GM10266 (cell line): Measurements from ENCODE around the gene RRP1B.

ENCODE experiments used
- DNase-seq: peaks from one replicate; pipeline ENCODE4 v3.0.0; 2012; ENCODE audit errors: extremely low spot score
- TF ChIP-seq, protein P1 (sequence below): IDR thresholded peaks from 2 replicates; pipeline ENCODE4 v1.5.1; 2012; ENCODE audit warnings: mild to moderate bottlenecking, low read depth; ENCODE audit not compliant: control insufficient read depth, insufficient read depth; ENCODE audit errors: missing control alignments

RRP1B gene

GRCh38 chr21:43631411-43632107 is 27.8 kb upstream of the RRP1B start:
- TF ChIP-seq, protein P1, sequence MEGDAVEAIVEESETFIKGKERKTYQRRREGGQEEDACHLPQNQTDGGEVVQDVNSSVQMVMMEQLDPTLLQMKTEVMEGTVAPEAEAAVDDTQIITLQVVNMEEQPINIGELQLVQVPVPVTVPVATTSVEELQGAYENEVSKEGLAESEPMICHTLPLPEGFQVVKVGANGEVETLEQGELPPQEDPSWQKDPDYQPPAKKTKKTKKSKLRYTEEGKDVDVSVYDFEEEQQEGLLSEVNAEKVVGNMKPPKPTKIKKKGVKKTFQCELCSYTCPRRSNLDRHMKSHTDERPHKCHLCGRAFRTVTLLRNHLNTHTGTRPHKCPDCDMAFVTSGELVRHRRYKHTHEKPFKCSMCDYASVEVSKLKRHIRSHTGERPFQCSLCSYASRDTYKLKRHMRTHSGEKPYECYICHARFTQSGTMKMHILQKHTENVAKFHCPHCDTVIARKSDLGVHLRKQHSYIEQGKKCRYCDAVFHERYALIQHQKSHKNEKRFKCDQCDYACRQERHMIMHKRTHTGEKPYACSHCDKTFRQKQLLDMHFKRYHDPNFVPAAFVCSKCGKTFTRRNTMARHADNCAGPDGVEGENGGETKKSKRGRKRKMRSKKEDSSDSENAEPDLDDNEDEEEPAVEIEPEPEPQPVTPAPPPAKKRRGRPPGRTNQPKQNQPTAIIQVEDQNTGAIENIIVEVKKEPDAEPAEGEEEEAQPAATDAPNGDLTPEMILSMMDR, result no peak
- DNase-seq, result no peak

GRCh38 chr21:43632373-43632905 is 26.9 kb upstream of the RRP1B start:
- TF ChIP-seq, protein P1, result no peak
- DNase-seq, result no peak

DNA sequence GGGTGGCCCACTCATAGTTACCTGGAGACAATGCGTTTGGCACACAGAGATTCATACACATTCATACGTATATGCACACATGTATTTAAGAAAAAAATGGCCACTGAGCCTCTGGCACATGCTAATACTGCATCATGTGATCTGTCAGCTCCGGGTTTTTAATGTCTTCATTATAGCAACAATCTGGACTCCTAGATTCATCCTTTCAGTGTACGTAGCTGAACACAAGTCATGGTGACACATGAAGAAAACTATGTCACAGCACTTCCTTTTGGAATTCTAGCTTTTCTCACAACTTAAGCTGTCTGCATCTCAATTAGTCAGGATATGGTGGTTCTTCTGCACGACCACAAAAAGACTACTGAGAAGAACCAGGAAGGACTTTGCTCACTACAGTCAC is 24.7 kb upstream of the RRP1B start:
- TF ChIP-seq, protein P1, result no peak

GRCh38 chr21:43635436-43635835 is 23.9 kb upstream of the RRP1B start:
- TF ChIP-seq, protein P1, result no peak
- no peak for DNase-seq

More for the DNA sequence above, 24.7 kb upstream of the RRP1B start:
- no peak for DNase-seq

GRCh38 chr21:43637530-43638158 is 21.7 kb upstream of the RRP1B start:
- no peak for DNase-seq
- TF ChIP-seq, protein P1, result no peak

GRCh38 chr21:43639470-43640353 is 19.6 kb upstream of the RRP1B start:
- DNase-seq, result no peak
- TF ChIP-seq, protein P1, result no peak

- DNase-seq, result no peak
- TF ChIP-seq, protein P1, result no peak
Observed at GRCh38 chr21:43640400-43640799, 19.0 kb upstream of the RRP1B start.
